Measurements from ENCODE around the gene PDCL2.

- no peak for TF ChIP-seq CTCF (IDR thresholded peaks at IDR 0.05; ENCODE audit: low read length)
- TF ChIP-seq EZH2phosphoT487 (IDR thresholded peaks at IDR 0.05; ENCODE audit: low read length) = no peak
- TF ChIP-seq EZH2 (optimal IDR thresholded peaks at IDR 0.05; ENCODE audit: low read depth, low read length) = no peak
Observed at GRCh38 chr4:55517526-55518229, 74.4 kb downstream of the PDCL2 start.
